GM21515 (cell line): ENCODE results near the gene UBAP1L.
"Not testable (repeated sequence)": the region's sequence is repeated elsewhere in the genome, so short reads cannot be mapped to it uniquely, and the experiment has no call there.

Source experiments
- ATAC-seq: cut with Tn5 transposase; IDR thresholded peaks from one replicate; pipeline ENCODE4 v1.9.1; 2021; ENCODE audit not compliant: unreplicated experiment

The UBAP1L gene

DNA sequence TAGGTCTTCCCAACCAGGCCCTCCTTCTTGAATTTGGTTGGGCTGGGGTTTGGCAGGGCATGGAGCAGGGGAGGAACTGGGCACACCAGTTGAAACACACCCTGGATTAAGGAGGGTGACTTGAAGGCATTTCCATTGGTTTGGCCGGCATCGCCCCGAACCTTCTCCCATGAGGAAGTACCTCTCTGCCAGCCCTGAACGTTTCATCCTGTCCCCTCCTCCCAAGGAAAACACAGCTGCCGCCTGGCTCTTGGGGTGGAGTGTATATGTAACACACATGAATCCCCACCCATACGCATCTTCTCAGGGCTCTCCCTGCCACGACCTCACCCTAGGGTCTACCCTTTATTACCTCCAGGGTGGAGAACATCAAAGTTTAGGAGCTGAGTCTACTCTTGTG lies 14.6 kb downstream of the UBAP1L start:
- no peak for ATAC-seq

GRCh38 chr15:65099801-65100200 lies 15.2 kb downstream of the UBAP1L start:
- not testable (repeated sequence) for ATAC-seq

GRCh38 chr15:65099336-65099735 lies 15.7 kb downstream of the UBAP1L start:
- no peak for ATAC-seq

DNA sequence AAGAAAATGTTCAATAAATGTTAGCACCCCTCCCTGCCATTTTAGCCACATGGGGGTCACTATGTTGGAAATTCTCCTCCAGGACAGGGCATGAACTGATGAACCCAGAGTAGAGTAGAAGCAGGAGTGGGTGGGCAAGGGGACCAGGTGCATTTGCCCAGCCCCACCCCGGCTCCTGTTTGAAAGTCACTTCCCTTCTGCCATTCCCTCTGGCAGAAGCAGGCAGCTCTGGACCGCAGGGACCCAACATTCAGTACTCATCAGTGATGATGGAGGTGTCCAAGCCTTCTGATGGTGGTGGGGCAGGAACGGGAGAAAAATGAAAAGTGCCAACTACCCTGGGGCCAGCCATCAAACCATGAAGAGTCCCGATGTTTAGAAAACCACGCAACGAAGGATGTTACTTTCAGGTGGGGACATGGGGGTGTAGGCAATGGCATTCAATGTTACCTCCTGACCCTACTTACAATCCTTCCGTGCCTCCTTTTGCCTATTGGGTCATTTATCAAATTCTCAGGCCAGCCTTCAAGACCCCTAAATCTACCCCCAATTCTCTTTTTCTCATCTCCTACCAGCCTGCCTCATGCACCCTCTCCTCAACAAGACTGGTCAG lies 17.2 kb downstream of the UBAP1L start:
- ATAC-seq, result no peak

- no peak for ATAC-seq
Measured at GRCh38 chr15:65096481-65097385, 18.3 kb downstream of the UBAP1L start.

DNA sequence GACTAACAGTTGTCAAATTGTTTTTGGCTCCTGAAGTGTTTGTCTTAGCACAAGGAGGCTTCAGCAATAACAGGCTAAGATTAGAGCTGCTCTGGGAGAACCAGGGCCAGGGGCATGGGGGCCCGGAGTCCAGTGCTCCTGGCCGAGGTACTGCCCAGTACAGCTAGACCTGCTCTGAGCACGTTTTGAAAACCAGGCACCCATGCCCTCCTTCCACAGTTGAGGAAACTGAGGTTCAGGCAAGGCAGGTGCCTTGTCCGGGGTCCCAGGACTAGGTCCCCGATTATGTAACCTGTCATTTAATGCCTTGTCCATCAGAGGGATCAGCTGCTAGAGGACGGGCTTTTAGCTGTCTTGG lies 19.3 kb downstream of the UBAP1L start:
- no peak for ATAC-seq

DNA sequence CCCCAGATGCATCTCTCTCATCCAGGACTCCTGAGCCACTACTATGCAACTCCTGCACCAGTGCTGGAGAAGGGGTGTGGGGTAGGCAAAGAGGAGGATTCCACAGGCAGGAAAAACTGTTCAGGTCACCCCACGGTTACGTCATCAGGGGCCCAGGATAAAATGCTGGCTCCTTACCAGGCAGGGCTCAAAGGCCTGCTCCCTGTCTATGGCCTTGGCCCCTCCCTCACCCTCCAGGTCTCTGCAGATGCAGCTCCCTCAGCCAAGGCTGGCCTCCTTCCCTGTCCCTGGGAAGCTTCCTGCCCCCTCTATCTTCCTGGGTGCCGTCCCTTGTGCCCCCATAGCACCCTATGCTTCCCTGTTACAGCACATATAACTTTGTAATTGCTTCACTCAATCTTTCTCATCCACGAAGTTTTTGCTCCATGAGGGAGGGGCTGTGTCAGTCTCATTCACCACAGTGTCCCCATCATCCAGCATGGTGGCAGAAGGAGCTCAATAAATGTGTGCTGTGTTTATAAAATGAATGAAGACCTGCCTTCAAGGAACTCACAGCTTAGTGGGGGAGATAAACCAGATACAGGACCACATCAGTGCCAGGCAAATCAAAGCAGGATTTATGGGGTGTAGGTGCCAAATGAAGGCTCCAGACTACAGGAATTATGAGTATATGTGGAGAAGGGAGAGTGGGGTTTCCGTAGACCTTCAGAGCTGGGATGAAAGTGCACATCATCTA lies 19.8 kb downstream of the UBAP1L start:
- no peak for ATAC-seq

DNA sequence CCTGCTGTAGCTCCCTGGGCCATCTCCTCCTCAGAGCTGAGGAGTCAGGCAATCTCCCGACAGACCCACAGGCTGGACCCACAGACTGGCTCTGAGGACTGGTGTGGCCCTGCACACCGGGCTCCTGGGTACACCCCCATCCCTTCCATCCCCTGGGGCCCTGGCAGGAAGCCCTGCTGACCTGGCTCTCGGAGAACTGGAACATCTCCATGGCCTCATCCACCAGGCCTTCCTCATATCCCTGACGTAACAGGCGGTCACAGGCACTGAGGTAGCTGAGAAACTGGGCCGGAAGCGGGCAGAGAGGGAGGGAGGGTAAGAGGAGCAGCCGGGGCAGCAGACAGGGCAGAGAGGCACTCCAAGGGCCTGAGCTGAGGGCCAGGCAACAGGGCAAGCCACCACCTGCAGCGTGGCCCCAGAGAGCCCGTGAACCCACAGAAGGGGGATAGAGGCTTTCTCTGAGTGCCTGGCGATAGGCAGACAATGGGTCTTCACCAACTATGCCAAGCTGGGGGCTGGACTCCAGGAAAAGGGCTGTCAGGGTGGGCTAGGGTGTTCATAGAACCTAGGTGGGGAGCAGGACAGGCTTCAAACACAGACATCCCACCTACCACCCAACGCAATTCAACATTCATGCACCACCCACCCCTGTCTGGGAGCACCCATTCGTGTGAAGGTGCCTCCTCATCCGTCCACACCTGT lies 20.6 kb downstream of the UBAP1L start:
- ATAC-seq, result no peak

GRCh38 chr15:65093793-65094170 lies 21.2 kb downstream of the UBAP1L start:
- ATAC-seq, result not testable (repeated sequence)

- ATAC-seq, result no peak
Measured at GRCh38 chr15:65092911-65093792, 21.8 kb downstream of the UBAP1L start.

- no peak for ATAC-seq
Measured at GRCh38 chr15:65091946-65092770, 22.8 kb downstream of the UBAP1L start.

DNA sequence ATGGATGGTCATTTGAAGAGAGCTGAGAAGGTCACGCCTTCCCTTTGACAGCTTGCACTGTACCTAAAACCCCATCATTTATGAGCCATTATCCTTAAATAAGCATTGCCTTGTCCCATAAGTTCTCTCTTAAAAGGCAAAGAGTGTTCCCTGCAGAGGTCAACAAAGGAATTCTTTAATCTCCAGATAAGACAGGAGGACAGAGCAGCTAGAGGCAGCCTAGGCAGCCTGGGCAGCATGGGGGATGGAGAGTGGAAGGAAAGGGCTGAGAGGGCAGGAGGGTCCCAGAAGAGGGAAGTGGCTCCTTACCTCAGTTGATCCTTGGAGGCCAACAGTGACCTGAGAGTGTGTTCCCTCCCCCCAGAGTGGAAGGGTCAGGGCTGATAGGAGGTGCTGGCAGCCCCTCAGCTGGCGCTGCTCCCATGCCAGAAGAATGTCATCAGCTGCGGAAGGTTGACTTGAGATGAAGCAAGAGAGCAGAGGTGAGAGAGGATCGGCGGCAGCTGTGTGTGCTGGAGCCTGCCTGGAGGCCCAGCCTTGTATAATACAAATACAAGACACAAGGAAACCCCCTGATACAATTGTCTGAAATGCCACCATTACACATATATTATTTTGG lies 25.7 kb downstream of the UBAP1L start:
- no peak for ATAC-seq

GRCh38 chr15:65088643-65089021 lies 26.4 kb downstream of the UBAP1L start:
- ATAC-seq, result no peak

- no peak for ATAC-seq
Measured at GRCh38 chr15:65087873-65088642, 26.9 kb downstream of the UBAP1L start.

DNA sequence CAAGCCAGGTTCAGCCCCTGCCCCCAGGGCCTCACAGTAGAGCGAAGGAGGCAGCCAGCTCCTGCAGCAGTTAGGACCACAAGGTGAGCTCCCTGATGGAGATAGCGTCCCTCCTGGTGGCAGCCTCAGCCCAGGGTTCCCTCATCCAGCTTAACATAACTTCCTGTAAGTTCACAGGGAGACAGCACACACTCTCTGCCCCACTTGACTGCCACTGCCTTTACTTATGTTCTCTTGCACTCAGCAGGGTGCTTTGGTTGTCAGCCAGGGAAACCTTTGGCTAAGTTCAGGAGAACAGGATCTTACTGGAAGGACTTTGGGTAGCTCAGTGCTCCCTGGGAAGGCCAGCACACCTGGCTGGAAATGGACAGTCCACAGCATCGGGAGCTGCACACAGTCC lies 27.6 kb downstream of the UBAP1L start:
- no peak for ATAC-seq

- no peak for ATAC-seq
Measured at GRCh38 chr15:65086680-65087111, 28.3 kb downstream of the UBAP1L start.

- no peak for ATAC-seq
Measured at GRCh38 chr15:65085990-65086679, 28.9 kb downstream of the UBAP1L start.
